CD1c-positive myeloid dendritic cell (primary cell): ENCODE results near the gene CPLX4.
"Not testable (repeated sequence)": the region's sequence is repeated elsewhere in the genome, so short reads cannot be mapped to it uniquely, and the experiment has no call there.

Experiments used
- DNase-seq: peaks from one replicate; pipeline ENCODE4 v3.0.0-alpha.2; 2016; ENCODE audit errors: extremely low spot score

Gene CPLX4

DNA sequence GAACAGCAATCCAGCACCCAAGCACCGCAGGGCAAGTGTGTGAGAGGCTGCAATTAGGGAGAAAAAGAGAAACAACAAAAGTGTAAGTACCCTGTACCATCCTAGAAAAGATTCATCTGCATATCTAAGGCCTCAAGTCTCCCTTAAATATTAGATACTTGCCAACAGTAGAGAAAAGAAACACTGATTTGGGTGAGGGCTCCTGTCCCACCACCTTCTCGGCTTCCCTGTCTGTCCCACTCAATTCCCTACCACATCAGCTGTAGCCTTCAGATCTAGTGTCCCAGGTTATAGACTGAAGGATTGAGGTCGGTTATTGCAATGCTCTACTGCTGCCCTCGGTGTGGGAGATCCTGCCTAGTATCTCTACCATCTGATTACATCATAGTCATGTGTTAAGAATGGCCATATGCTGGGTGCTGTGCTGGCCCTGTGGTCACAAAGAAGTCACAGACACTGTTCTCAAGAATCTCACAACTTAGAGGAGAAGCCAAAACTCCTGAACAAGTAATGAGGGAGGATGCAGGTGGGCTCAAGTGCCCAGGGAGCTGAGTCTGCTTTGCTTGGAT is 47.7 kb downstream of the CPLX4 start:
- no peak for DNase-seq

DNA sequence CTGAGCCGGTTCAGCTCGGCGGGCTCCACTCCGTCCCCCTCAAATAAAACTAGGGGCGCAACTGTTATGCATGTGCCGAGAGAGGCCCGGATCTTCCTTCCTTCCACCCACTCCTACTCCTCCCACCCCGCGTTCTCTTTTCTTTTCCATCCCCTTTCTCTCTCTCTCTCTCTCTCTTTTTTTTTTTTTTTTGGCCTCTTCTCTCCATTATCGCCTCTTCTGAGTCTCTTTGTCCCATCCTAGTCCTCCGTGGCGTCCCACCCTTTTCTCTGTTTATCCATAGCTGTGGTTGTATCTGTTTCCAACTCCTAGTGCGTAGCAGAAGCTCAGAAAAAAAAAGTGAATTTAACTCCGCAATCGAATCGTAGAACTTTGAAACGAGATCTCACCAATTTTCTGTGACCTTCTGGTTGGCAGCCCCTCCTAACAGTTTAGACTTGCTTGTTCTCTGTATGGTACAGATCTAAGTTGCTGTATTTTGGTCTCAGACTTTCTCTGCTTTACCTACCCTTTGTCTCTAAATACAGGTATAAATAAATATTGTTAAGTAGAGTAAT is 48.8 kb downstream of the CPLX4 start:
- no peak for DNase-seq

DNA sequence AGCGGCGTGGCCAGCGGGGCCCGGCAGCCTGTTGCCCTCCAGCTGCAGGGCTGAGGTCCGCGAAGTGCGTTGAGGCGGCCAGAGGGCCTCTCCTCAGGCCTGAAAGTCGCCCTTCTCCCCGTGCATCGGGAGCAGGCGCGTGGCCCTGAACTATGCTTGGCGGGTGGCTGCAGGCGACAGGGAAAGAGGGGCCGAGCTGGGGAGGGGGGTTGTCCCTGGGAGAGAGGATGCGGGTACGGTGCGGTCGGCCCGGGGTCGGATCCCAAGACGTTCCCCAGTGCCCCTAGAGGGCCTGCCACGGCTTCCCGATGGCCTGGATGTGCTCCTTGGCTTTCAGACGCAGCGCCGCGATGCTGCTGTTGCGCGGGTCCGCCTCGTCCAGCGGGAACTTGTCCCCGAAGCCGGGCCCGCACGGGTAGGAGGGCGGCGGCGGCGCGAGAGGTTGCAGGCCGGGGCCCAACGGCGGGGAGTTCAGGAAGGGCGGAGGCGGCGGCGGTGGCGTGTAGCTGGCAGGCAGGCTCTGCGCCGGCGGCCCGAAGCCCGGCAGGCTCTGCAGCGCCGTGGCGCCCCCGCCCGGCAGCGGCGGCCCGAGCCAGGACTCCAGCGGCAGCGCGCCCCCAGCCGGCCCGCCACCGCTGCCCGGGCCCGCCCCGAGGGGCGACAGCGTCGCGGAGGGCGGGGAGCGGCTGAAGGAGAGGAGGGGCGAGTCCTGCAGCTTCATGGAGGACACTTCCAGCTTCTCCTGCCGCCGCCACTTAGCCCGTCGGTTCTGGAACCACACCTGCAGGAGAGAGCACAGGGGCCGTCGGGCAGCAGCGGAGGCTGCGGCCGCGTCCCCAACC is 49.5 kb downstream of the CPLX4 start:
- peak; percentile 20 for DNase-seq

DNA sequence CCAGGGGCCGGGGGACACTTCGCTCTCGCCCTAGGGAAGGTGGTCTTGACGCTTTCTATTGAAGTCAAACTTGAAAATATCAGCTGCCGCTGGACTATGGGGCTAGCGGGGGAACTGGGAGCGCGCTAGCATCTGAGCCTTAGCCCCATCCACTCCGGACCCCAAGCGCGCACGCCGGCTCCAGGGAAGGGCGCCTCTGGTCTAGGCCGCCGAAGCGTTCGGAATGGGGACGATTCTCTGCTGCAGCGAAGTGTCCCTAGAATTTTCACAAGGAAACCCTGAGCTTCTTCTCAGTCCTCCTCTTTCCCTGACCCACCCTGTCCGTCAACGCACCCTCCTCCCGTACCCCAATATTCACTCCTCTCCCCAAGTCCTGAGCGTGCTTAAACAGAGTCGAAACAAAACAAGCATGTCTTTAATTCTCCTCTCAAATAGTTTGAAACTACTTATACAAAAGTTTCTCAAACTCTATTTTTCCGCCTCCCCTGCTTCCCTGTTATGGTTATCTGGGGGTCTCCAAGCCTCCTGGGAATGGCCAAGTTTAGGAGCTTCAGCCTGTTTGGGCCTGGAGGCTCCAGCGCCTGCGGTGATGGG is 50.2 kb downstream of the CPLX4 start:
- DNase-seq = no peak

DNA sequence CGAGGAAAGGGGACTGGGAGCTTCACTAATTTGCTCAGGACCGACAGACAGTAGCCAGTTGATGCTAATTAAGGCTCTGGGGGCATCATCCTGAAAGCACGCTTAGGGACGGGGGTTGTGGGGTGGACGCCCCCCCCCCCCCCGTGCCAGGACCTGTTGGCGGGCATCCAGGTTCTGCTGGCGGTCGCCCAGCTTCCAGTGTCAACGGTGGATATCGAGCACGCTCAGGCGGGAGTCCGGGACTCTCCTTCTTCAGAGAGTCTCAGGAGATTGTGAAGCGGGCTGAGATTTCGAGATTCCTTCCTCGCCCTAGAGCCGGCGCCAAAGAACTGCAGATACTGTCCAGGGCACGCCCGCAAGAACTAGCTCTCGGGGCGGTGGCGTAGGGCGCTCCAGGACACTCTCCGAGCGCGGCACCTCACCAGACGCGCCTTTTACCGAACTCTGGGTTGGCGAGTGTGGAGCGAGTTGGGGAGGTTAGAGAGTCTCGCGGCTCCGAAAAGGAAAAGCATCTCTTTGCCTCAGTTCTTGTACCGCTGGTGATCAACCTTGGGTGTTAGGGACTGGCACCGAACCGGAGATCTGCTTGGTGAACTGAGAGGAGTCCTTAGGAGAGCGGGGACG is 50.8 kb downstream of the CPLX4 start:
- no peak for DNase-seq

DNA sequence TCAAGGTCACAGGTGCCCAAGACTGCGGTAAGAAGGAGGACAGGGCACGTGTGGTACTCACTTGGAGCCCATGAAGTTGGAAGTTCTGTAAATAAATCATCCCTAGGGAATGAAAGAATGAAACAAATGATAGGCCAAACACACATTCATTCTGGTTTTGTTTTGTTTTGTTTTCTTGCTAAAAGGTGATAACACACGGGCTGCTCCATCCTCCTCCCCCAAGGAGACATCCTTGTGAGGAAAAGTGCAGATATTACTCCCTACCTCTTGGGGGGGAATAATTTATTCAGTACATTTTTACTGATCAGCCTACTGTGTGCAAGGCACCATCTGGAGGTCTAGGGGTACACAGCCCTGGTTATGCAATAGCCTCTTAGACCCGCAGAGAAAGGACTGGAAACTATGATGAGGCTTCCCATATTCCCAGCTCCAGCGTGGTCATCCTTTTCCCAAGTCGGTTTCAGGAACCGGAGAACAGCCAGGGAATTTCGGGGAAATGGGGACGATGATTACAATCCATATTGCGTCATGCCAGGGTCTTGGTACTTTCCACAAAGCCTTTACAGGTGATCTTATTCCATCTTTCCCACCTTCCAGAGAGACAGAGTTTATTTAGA is 51.5 kb downstream of the CPLX4 start:
- DNase-seq = no peak

DNA sequence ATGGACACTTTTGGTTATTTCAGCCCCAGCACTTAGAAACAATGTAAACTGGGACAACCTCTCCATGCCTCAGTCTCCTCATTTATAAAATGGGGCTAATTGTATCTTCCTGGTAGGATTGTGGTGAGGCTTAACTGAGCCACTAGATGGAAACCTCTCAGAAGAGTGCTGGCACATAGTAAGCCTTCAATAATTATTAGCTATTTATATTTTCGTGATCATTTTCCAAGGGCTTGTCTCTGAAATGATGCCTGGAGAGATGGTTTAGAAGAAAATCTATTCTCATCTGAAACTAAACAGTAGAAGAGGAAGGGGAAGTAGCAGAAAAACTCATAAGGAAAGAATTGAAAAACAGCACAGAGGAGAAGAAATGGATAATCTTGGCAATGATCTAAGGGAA is 52.0 kb downstream of the CPLX4 start:
- no peak for DNase-seq

DNA sequence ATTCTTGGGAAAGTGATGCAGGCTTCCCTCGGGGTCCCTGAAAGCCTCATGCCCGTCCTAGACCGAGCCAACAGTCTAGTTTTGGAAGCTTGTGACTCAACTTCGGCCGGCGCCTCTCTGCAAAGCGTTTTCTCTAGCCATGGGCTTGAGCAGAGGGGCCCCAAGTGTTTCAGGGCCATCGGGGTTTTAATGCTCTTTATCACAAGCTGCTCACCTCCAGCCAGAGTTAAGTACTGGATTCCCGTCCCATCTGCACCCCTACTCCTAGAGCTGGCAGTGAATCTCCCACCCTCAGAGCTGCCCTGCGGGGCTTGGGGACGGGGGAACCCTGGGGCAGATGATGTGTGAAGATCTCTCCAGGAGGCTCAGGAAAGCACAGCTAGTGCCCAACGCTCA is 52.5 kb downstream of the CPLX4 start:
- no peak for DNase-seq

DNA sequence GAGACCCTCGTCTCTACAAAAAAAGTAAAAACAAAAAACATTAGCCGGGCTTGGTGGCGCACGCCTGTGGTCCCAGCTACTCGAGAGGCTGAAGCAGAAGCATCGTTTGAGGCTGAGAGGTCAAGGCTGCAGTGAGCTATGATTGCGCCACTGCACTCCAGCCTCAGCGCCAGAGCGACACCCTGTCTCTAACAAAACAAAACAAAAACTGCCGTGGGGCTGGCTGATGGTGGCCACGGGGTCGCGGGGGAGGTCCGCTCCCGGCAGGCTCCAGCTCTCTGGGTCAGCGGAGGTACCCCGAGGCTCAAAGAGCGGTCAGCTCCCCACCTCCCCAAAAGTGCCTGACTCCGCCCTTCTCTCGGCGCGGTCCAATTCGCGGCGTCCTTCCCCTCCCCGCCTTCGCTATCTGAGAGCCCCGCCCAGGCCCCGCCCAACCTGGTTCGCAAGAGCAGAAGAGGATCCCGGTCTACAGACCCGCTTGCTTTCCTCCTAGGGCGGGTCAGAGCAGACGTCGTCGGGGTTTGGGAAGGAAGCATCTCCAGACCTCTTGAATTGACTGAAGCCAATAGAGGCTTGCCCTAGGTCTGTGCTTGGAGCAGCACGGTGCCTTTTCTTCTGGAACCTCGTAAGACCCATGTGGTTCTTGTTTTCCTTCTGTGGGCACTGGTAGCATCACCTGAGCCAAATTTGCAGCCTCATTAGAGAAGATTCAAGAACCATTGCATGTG is 53.0 kb downstream of the CPLX4 start:
- peak; percentile 11 for DNase-seq

DNA sequence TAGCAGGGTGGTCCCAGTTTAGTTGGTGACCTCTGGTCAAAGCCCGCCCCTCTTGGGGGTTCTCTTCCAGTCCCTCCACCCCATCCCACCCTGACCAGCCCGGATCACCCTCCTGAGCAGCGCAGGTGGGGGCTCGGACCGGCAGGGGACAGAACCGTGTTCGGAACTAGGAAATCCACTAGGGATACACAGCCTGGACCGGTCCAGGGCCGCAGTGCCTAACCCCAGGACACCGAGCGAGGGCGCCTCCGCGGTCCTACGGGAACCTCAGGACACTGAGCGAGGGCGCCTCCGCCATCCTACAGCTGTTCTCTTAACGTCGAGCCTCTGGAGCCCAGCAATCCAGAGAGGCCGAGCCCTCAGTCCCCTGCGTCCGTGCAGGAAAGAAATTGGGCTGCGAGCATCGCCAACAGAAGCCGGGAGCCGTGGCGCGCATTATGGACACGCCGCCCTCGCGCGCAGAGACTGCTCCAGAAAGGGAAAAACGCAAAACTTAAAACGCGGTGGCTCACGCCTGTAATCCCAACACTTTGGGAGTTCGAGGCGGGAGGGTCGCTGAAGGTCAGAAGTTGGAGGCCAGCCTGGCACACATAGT is 53.7 kb downstream of the CPLX4 start:
- DNase-seq = no peak

DNA sequence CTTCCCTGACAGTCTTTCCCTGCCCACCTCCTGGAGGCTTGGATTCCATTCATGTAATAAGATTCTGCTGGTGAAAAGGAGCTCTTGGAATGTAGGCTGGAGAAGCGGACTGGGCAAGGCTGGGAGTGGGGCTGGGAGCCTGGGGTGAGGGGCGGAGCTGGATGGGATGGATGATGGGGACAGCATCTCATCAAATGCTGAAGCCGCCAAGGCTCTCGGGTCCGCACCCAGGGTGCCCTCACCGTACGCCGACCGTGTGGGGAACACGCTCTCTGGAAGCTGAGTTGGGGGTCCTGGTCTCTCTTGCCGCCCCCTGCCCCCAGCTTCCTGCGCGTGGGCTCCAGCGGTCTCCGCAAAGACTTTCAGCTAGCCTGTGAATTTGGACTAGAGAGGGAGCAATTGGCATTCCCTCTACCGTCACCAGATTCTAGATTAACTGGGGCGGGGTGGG is 54.3 kb downstream of the CPLX4 start:
- DNase-seq = no peak

DNA sequence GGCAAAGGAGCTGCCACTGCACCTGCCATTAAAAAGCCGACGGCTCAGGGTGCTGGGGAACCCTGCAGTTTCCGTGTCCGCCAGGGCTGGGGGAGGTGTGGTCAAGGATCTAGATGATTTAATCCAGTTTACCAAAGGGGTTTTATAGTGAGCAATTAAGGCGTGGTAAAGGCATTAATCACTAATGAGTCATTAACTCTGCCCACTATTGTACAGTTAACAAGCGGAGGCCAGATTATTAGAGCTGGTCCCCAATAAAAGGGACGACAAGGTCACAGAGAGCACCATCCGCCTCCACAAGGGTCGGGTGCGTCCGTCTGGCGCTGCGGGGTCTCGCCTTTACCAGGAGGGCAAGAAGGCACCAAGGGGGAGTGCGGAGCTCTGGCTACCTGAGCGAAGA is 54.8 kb downstream of the CPLX4 start:
- no peak for DNase-seq

DNA sequence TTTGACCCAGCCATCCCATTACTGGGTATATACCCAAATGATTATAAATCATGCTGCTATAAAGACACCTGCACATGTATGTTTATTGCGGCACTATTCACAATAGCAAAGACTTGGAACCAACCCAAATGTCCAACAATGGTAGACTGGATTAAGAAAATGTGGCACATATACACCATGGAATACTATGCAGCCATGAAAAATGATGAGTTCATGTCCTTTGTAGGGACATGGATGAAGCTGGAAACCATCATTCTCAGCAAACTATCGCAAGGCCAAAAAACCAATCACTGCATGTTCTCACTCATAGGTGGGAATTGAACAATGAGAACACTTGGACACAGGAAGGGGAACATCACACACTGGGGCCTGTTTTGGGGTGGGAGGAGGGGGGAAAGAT is 56.2 kb downstream of the CPLX4 start:
- DNase-seq = not testable (repeated sequence)

DNA sequence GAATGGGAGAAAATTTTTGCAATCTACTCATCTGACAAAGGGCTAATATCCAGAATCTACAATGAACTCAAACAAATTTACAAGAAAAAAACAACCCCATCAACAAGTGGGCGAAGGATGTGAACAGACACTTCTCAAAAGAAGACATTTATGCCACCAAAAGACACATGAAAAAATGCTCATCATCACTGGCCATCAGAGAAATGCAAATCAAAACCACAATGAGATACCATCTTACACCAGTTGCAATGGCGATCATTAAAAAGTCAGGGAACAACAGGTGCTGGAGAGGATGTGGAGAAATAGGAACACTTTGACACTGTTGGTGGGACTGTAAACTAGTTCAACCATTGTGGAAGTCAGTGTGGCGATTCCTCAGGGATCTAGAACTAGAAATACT is 56.6 kb downstream of the CPLX4 start:
- not testable (repeated sequence) for DNase-seq

DNA sequence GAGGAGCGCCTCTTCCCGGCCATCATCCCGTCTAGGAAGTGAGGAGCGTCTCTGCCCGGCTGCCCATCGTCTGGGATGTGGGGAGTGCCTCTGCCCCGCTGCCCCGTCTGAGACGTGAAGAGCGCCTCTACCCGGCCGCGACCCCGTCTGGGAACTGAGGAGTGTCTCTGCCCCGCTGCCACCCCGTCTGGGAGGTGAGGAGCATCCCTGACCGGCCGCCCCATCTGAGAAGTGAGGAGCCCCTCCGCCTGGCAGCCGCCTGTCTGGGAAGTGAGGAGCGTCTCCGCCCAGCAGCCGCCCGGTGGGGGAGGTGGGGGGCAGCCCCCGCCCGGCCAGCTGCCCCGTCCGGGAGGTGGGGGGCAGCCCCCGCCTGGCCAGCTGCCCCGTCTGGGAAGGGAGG is 63.0 kb downstream of the CPLX4 start:
- DNase-seq = not testable (repeated sequence)

DNA sequence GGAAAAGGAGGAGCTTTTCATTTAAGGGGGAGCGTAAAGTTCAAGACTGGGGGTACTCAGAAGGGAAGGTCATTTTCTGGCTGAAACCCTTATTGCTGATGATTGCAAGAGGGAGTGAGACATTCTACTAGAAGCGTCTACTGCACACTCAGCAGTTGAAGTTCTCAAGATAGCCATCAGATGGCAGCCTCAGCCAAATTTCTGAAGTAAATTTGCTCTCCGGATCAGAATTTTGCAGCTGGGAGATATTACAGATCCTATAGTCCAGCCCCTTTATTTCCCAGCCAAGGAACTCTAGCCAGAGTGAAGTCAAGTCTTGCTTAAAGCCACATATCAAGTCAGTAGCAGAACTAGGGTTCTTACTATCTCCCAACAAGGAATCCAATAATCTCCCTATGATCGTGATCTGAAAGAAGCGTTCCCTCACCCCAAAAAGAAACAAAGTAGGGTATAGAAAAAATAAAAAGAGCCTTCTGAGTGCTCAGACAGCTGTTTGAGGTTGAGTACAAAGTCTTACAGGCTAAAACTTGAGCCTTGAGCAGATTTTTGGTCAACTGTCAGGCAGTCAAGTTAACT is 69.2 kb downstream of the CPLX4 start:
- peak; percentile 36 for DNase-seq

DNA sequence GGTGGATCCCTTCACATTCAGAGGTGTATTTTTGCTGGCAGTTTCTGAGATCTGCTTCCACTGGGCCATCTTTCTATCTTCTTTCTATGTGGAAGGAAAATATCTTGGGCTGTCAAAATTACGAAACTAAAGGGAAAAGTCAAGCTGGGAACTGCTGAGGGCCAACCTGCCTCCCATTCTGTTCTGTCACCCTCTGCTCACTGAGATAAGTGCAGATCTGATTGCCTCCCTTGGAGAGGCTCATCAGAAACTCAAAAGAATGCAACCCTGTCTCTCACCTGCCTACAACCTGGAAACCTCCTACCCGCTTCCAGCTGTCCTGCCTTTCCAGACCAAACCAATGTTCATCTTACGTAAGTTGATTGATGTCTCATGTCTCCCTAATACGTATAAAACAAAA is 71.7 kb downstream of the CPLX4 start:
- DNase-seq = no peak
